GM21737 (cell line): ENCODE measurements around the gene CD84.
"Not testable (repeated sequence)": the region's sequence is repeated elsewhere in the genome, so short reads cannot be mapped to it uniquely, and the experiment has no call there.

Source experiments
- ATAC-seq: cut with Tn5 transposase; IDR thresholded peaks from one replicate; pipeline ENCODE4 v1.9.1; 2021; ENCODE audit warnings: mild to moderate bottlenecking, moderate library complexity; ENCODE audit not compliant: unreplicated experiment

CD84 gene

GRCh38 chr1:160576390-160576789 lies 2.9 kb downstream of the CD84 start:
- no peak for ATAC-seq

GRCh38 chr1:160575112-160575664 lies 4.1 kb downstream of the CD84 start:
- no peak for ATAC-seq

- no peak for ATAC-seq
Measured at GRCh38 chr1:160570840-160571239, 8.5 kb downstream of the CD84 start.

- no peak for ATAC-seq
Measured at GRCh38 chr1:160569806-160570205, 9.5 kb downstream of the CD84 start.

- no peak for ATAC-seq
Measured at GRCh38 chr1:160567858-160568682, 11.2 kb downstream of the CD84 start.

- ATAC-seq: no peak
Measured at GRCh38 chr1:160567341-160567740, 12.0 kb downstream of the CD84 start.

GRCh38 chr1:160565564-160565963 lies 13.7 kb downstream of the CD84 start:
- ATAC-seq: no peak

GRCh38 chr1:160563230-160563629 lies 16.1 kb downstream of the CD84 start:
- ATAC-seq: not testable (repeated sequence)

- ATAC-seq: not testable (repeated sequence)
Measured at GRCh38 chr1:160562745-160563144, 16.6 kb downstream of the CD84 start.

- no peak for ATAC-seq
Measured at GRCh38 chr1:160560806-160561205, 18.5 kb downstream of the CD84 start.

- ATAC-seq: no peak
Measured at GRCh38 chr1:160560045-160560705, 19.1 kb downstream of the CD84 start.

- ATAC-seq: not testable (repeated sequence)
Measured at GRCh38 chr1:160559437-160559836, 19.9 kb downstream of the CD84 start.

- no peak for ATAC-seq
Measured at GRCh38 chr1:160558660-160559380, 20.5 kb downstream of the CD84 start.

- no peak for ATAC-seq
Measured at GRCh38 chr1:160553778-160554177, 25.5 kb downstream of the CD84 start.

- ATAC-seq: no peak
Measured at GRCh38 chr1:160552425-160552824, 26.9 kb downstream of the CD84 start.

GRCh38 chr1:160550572-160551034 lies 28.7 kb downstream of the CD84 start:
- no peak for ATAC-seq

- no peak for ATAC-seq
Measured at GRCh38 chr1:160549665-160550006, 29.7 kb downstream of the CD84 start.

GRCh38 chr1:160548960-160549664 lies 30.2 kb downstream of the CD84 start:
- peak; percentile 50 for ATAC-seq

GRCh38 chr1:160548183-160548582 lies 31.1 kb downstream of the CD84 start:
- ATAC-seq: no peak

- no peak for ATAC-seq
Measured at GRCh38 chr1:160547422-160547821, 31.9 kb downstream of the CD84 start.

GRCh38 chr1:160546942-160547341 lies 32.4 kb downstream of the CD84 start:
- ATAC-seq: no peak
